ENCODE results near the gene RASA3. TPM values are rescaled to one million over a fixed set of nuclear protein-coding genes. Genes with fewer than 3 reads are reported as not detected.

The RASA3 gene
- total RNA-seq, 1 experiment from 2014 or later, result 9.1 TPM

- H3K36me3 Mint-ChIP-seq (ENCODE audit: insufficient read depth, unreplicated experiment), result no peaks in the 10 kb centered on the region
- H3K4me1 Mint-ChIP-seq (ENCODE audit: insufficient read depth, unreplicated experiment), result no peaks in the 10 kb centered on the region
- no peaks in the 10 kb centered on the region for H3K9me3 Mint-ChIP-seq (ENCODE audit: unreplicated experiment)
- ChIA-PET POLR2A (interaction anchor here (0.8 kb wide), 1 partner anchor 93 kb away, joined by 3 read pairs; no protein-coding TSS in a partner anchor), CTCF (interaction anchor here (0.8 to 1.1 kb wide), 2 partner anchors 103 to 226 kb away, joined by 3 to 4 read pairs; no protein-coding TSS in a partner anchor)
- H3K4me3 Mint-ChIP-seq (ENCODE audit: unreplicated experiment), result no peak overlapping the region
- DNase-seq (ENCODE audit: unreplicated experiment), result no peak
- no peak overlapping the region for H3K27ac Mint-ChIP-seq (ENCODE audit: low read depth, unreplicated experiment)
- no peak for TF ChIP-seq CTCF (IDR thresholded peaks at IDR 0.05; ENCODE audit: unreplicated experiment)
- intact Hi-C loops (cut with micrococcal nuclease), result no loop called here
- H3K27me3 Mint-ChIP-seq (ENCODE audit: insufficient read depth, unreplicated experiment), result no peaks in the 10 kb centered on the region
- no TSS peak for BruUV-seq (replicated peaks)
These were observed 169.4 kb downstream of the RASA3 start for GRCh38 chr13:113962975-113963374.

- no TSS peak for BruUV-seq (replicated peaks)
- Mint-ChIP-seq H3K36me3 (ENCODE audit: insufficient read depth, unreplicated experiment) (no peaks in the 10 kb centered on the region), H3K4me1 (ENCODE audit: insufficient read depth, unreplicated experiment) (no peaks in the 10 kb centered on the region), H3K4me3 (ENCODE audit: unreplicated experiment) (no peak overlapping the region), H3K27me3 (ENCODE audit: insufficient read depth, unreplicated experiment) (no peaks in the 10 kb centered on the region), H3K27ac (ENCODE audit: low read depth, unreplicated experiment) (no peak overlapping the region), H3K9me3 (ENCODE audit: unreplicated experiment) (no peaks in the 10 kb centered on the region)
- intact Hi-C loops (cut with micrococcal nuclease), result no loop called here
- DNase-seq (ENCODE audit: unreplicated experiment), result no peak
- no peak for TF ChIP-seq CTCF (IDR thresholded peaks at IDR 0.05; ENCODE audit: unreplicated experiment)
- ChIA-PET CTCF (interaction anchor here (0.8 to 1.1 kb wide), 2 partner anchors 103 to 227 kb away, joined by 3 to 4 read pairs; no protein-coding TSS in a partner anchor), POLR2A (no interaction called here)
These were observed 170.0 kb downstream of the RASA3 start for GRCh38 chr13:113962386-113962785.

GRCh38 chr13:113960276-113960948, 172.0 kb downstream of the RASA3 start:
- POLR2A ChIA-PET, result interaction anchor here (0.6 to 1.7 kb wide), 8 partner anchors 10 to 275 kb away, joined by 3 to 9 read pairs (median 4); no protein-coding TSS in a partner anchor
- no peak for DNase-seq (ENCODE audit: unreplicated experiment)
- CTCF ChIA-PET, result interaction anchor here (0.7 to 1.4 kb wide), 4 partner anchors 8 to 281 kb away, joined by 3 to 6 read pairs (median 4); no protein-coding TSS in a partner anchor
- no peaks in the 10 kb centered on the region for H3K4me1 Mint-ChIP-seq (ENCODE audit: insufficient read depth, unreplicated experiment)
- no TSS peak for BruUV-seq (replicated peaks)
- H3K27ac Mint-ChIP-seq (ENCODE audit: low read depth, unreplicated experiment), result no peak overlapping the region
- TF ChIP-seq CTCF (IDR thresholded peaks at IDR 0.05; ENCODE audit: unreplicated experiment), result no peak
- intact Hi-C loops (cut with micrococcal nuclease), result no loop called here
- no peaks in the 10 kb centered on the region for H3K36me3 Mint-ChIP-seq (ENCODE audit: insufficient read depth, unreplicated experiment)
- no peaks in the 10 kb centered on the region for H3K27me3 Mint-ChIP-seq (ENCODE audit: insufficient read depth, unreplicated experiment)
- no peak overlapping the region for H3K4me3 Mint-ChIP-seq (ENCODE audit: unreplicated experiment)
- peaks cover 12% of the 10 kb centered on the region for H3K9me3 Mint-ChIP-seq (ENCODE audit: unreplicated experiment)

GRCh38 chr13:113959198-113959597, 173.2 kb downstream of the RASA3 start:
- BruUV-seq (replicated peaks), result no TSS peak
- Mint-ChIP-seq H3K27me3 (ENCODE audit: insufficient read depth, unreplicated experiment) (no peaks in the 10 kb centered on the region), H3K9me3 (ENCODE audit: unreplicated experiment) (peaks cover 22% of the 10 kb centered on the region), H3K27ac (ENCODE audit: low read depth, unreplicated experiment) (no peak overlapping the region), H3K4me1 (ENCODE audit: insufficient read depth, unreplicated experiment) (no peaks in the 10 kb centered on the region), H3K36me3 (ENCODE audit: insufficient read depth, unreplicated experiment) (peaks cover 10% of the 10 kb centered on the region), H3K4me3 (ENCODE audit: unreplicated experiment) (no peak overlapping the region)
- POLR2A ChIA-PET, result interaction anchor here (1.3 kb wide), 1 partner anchor 11 kb away, joined by 6 read pairs; no protein-coding TSS in a partner anchor
- intact Hi-C loops (cut with micrococcal nuclease), result loop anchor here (10.0 kb wide), 1 partner anchor 196 kb away; no protein-coding TSS in a partner anchor
- CTCF ChIA-PET, result interaction anchor here (0.6 to 0.9 kb wide), 2 partner anchors 36 to 143 kb away, joined by 3 to 5 read pairs; no protein-coding TSS in a partner anchor
- DNase-seq (ENCODE audit: unreplicated experiment), result no peak
- TF ChIP-seq CTCF (IDR thresholded peaks at IDR 0.05; ENCODE audit: unreplicated experiment), result no peak

Measured in MCF 10A (cell line).